Measurements from ENCODE around the gene BACE2. TPM values are rescaled to one million over a fixed set of nuclear protein-coding genes. Genes with fewer than 3 reads are reported as not detected.

Gene BACE2
- total RNA-seq, 2 donors from 2014 or later = 9.1 to 16.7 TPM

- no peaks in the 10 kb centered on the region for H3K27me3 ChIP-seq (ENCODE audit: control insufficient read depth, insufficient read depth, low read length, poor library complexity, severe bottlenecking)
- H3K9me3 ChIP-seq (ENCODE audit: control insufficient read depth, low read length) = no peaks in the 10 kb centered on the region
- H3K27ac ChIP-seq (ENCODE audit: low read depth, low read length) = no peak overlapping the region
- no peak for TF ChIP-seq CTCF (conservative IDR thresholded peaks at IDR 0.05)
- H3K9ac ChIP-seq (ENCODE audit: extremely low read depth, low read length, poor library complexity, severe bottlenecking) = no peak overlapping the region
- H3K4me1 Mint-ChIP-seq = peaks cover 16% of the 10 kb centered on the region
- no peaks in the 10 kb centered on the region for H3K9me3 Mint-ChIP-seq
- DNase-seq = no peak
- peaks cover 5% of the 10 kb centered on the region for H3K4me1 ChIP-seq (ENCODE audit: control insufficient read depth, insufficient read depth, low read length)
- H3K36me3 ChIP-seq (ENCODE audit: control insufficient read depth, insufficient read depth, low read length) = no peaks in the 10 kb centered on the region
- H3K4me3 ChIP-seq (ENCODE audit: low read length) = no peak overlapping the region
- 92 to 100% methylated on average over 3 to 13 of the region's 13 CpGs for WGBS, 2 experiments (ENCODE audit: insufficient coverage in 1 of 2, insufficient read length in 1 of 2)
- no peak overlapping the region for H3K4me3 Mint-ChIP-seq
- H3K27ac Mint-ChIP-seq = no peak overlapping the region
- no peaks in the 10 kb centered on the region for H3K36me3 Mint-ChIP-seq (ENCODE audit: low read depth)
- H3K27me3 Mint-ChIP-seq (ENCODE audit: insufficient read depth) = no peaks in the 10 kb centered on the region
Observed at GRCh38 chr21:41326414-41327080, 158.6 kb downstream of the BACE2 start.

- WGBS, 2 experiments (ENCODE audit: insufficient coverage in 1 of 2, insufficient read length in 1 of 2) = 91 to 94% methylated on average over 5 to 8 of the region's 8 CpGs
- Histone ChIP-seq H3K4me1 (ENCODE audit: control insufficient read depth, insufficient read depth, low read length) (no peaks in the 10 kb centered on the region), H3K9me3 (ENCODE audit: control insufficient read depth, low read length) (no peaks in the 10 kb centered on the region), H3K27ac (ENCODE audit: low read depth, low read length) (no peak overlapping the region), H3K36me3 (ENCODE audit: control insufficient read depth, insufficient read depth, low read length) (no peaks in the 10 kb centered on the region), H3K4me3 (ENCODE audit: low read length) (no peak overlapping the region), H3K9ac (ENCODE audit: extremely low read depth, low read length, poor library complexity, severe bottlenecking) (no peak overlapping the region), H3K27me3 (ENCODE audit: control insufficient read depth, insufficient read depth, low read length, poor library complexity, severe bottlenecking) (no peaks in the 10 kb centered on the region)
- peaks cover 9% of the 10 kb centered on the region for H3K4me1 Mint-ChIP-seq
- peaks cover 6% of the 10 kb centered on the region for H3K9me3 Mint-ChIP-seq
- no peak for TF ChIP-seq CTCF (conservative IDR thresholded peaks at IDR 0.05)
- H3K4me3 Mint-ChIP-seq = no peak overlapping the region
- no peak overlapping the region for H3K27ac Mint-ChIP-seq
- H3K27me3 Mint-ChIP-seq (ENCODE audit: insufficient read depth) = no peaks in the 10 kb centered on the region
- H3K36me3 Mint-ChIP-seq (ENCODE audit: low read depth) = no peaks in the 10 kb centered on the region
- no peak for DNase-seq
Observed at GRCh38 chr21:41327753-41328152, 159.8 kb downstream of the BACE2 start.

GRCh38 chr21:41328660-41329607 lies 161.0 kb downstream of the BACE2 start:
- Histone ChIP-seq H3K4me3 (ENCODE audit: low read length) (no peak overlapping the region), H3K9me3 (ENCODE audit: control insufficient read depth, low read length) (peaks cover 5% of the 10 kb centered on the region), H3K27ac (ENCODE audit: low read depth, low read length) (no peak overlapping the region), H3K36me3 (ENCODE audit: control insufficient read depth, insufficient read depth, low read length) (no peaks in the 10 kb centered on the region), H3K27me3 (ENCODE audit: control insufficient read depth, insufficient read depth, low read length, poor library complexity, severe bottlenecking) (no peaks in the 10 kb centered on the region), H3K9ac (ENCODE audit: extremely low read depth, low read length, poor library complexity, severe bottlenecking) (no peak overlapping the region), H3K4me1 (ENCODE audit: control insufficient read depth, insufficient read depth, low read length) (no peaks in the 10 kb centered on the region)
- no peak for TF ChIP-seq CTCF (conservative IDR thresholded peaks at IDR 0.05)
- Mint-ChIP-seq H3K36me3 (ENCODE audit: low read depth) (no peaks in the 10 kb centered on the region), H3K4me1 (no peaks in the 10 kb centered on the region), H3K9me3 (peaks cover 17% of the 10 kb centered on the region), H3K27ac (no peak overlapping the region), H3K27me3 (ENCODE audit: insufficient read depth) (no peaks in the 10 kb centered on the region), H3K4me3 (no peak overlapping the region)
- DNase-seq = no peak
- WGBS, 2 experiments (ENCODE audit: insufficient coverage in 1 of 2, insufficient read length in 1 of 2) = 92 to 96% methylated on average over 13 to 16 of the region's 16 CpGs

Small RNAs within 50 kb of the gene (microRNA-seq; reads per million reads assigned to microRNA genes)
- not detected for gene MIR3197 (ENCODE audit: borderline microRNAs expressed)

Other genes with a start within 250 kb of the BACE2 start
- gene FAM3B, start 148.6 kb downstream of the BACE2 start, total RNA-seq = 1 to 10 TPM; 2.1 to 3.1 TPM
- 10 to 100 TPM in 1 of 2 donors, 1 to 10 TPM in 1; 1.6 to 11.4 TPM for gene MX2, start 193.9 kb downstream of the BACE2 start, total RNA-seq

Measured in endodermal cell (in vitro differentiated cells).